DND-41 (cell line): ENCODE measurements around the gene TNC.

Source experiments
- CTCF ChIP-seq: IDR thresholded peaks from 2 replicates; pipeline ENCODE4 v1.5.1; 2012; ENCODE audit warnings: borderline replicate concordance, low read length, moderate library complexity, mild to moderate bottlenecking; ENCODE audit not compliant: poor library complexity, severe bottlenecking; ENCODE audit errors: extremely low read depth
- EZH2 ChIP-seq: IDR thresholded peaks from 3 replicates; pipeline ENCODE4 v1.6.1; 2012; ENCODE audit warnings: borderline replicate concordance, low read depth, mild to moderate bottlenecking, moderate library complexity, low read length, inconsistent platforms; ENCODE audit not compliant: severe bottlenecking

DNA sequence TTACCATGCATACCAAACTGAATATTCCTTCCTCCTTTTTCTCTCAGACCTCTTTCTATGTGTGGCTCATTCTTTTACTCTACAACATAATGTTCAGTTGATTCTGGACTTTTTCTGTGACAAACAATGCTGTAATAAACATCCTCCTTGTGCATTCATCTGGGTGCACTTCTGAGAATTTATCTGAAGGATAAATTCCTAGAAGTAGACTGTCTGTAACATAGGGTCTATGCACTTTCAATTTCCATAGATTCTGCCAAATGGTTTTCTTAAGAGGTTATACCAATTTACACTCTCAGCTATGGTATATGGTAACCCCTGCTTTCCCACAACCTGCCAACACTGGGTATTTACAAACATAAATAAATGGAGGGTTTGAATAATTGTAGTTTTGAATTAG is 24.1 kb upstream of the TNC start:
- TF ChIP-seq CTCF (no peak), EZH2 (no peak)
